ENCODE measurements around the gene SLC12A7.
"Not testable (repeated sequence)": the region's sequence is repeated elsewhere in the genome, so short reads cannot be mapped to it uniquely, and the experiment has no call there.

Gene SLC12A7

GRCh38 chr5:1128977-1129710, 17.3 kb upstream of the SLC12A7 start:
- peaks cover 5 to 30% (median 23%) of the 10 kb centered on the region in 5 donors for H3K4me1 ChIP-seq (ENCODE audit: control insufficient read depth in 5 of 5, insufficient read depth in 5 of 5, low read length in 5 of 5)
- H3K4me3 ChIP-seq (ENCODE audit: low read depth in 1 of 5, low read length in 5 of 5): no peak overlapping the region
- no peaks in the 10 kb centered on the region for H3K36me3 ChIP-seq (ENCODE audit: control insufficient read depth in 5 of 5, insufficient read depth in 5 of 5, low read length in 5 of 5)
- H3K27me3 ChIP-seq (ENCODE audit: control insufficient read depth in 5 of 5, insufficient read depth in 4 of 5, low read length in 5 of 5): peaks cover 2 to 12% (median 8%) of the 10 kb centered on the region in 5 donors
- no peak overlapping the region for H3K9ac ChIP-seq (ENCODE audit: low read length in 5 of 5)
- no peaks in the 10 kb centered on the region for H3K9me3 ChIP-seq (ENCODE audit: control insufficient read depth in 5 of 5, low read length in 5 of 5)
- H3K27ac ChIP-seq (ENCODE audit: low read depth, low read length): no peak overlapping the region

- H3K4me1 ChIP-seq (ENCODE audit: control insufficient read depth in 5 of 5, insufficient read depth in 5 of 5, low read length in 5 of 5): peaks cover 5 to 25% (median 21%) of the 10 kb centered on the region in 5 donors
- H3K36me3 ChIP-seq (ENCODE audit: control insufficient read depth in 5 of 5, insufficient read depth in 5 of 5, low read length in 5 of 5): no peaks in the 10 kb centered on the region
- H3K27ac ChIP-seq (ENCODE audit: low read depth, low read length): no peak overlapping the region
- no peaks in the 10 kb centered on the region for H3K9me3 ChIP-seq (ENCODE audit: control insufficient read depth in 5 of 5, low read length in 5 of 5)
- H3K27me3 ChIP-seq (ENCODE audit: control insufficient read depth in 5 of 5, insufficient read depth in 4 of 5, low read length in 5 of 5): peaks cover 0 to 6% (median 4%) of the 10 kb centered on the region in 5 donors
- H3K4me3 ChIP-seq (ENCODE audit: low read depth in 1 of 5, low read length in 5 of 5): no peak overlapping the region
- no peak overlapping the region for H3K9ac ChIP-seq (ENCODE audit: low read length in 5 of 5)
Measured at GRCh38 chr5:1127959-1128785, 16.3 kb upstream of the SLC12A7 start.

GRCh38 chr5:1125695-1126094, 13.8 kb upstream of the SLC12A7 start:
- H3K4me1 ChIP-seq (ENCODE audit: control insufficient read depth in 5 of 5, insufficient read depth in 5 of 5, low read length in 5 of 5): peaks cover 5 to 24% (median 20%) of the 10 kb centered on the region in 5 donors
- not testable (repeated sequence) for H3K27ac ChIP-seq (ENCODE audit: low read depth, low read length)

GRCh38 chr5:1125030-1125357, 13.1 kb upstream of the SLC12A7 start:
- no peak overlapping the region for H3K9ac ChIP-seq (ENCODE audit: low read length in 5 of 5)
- no peaks in the 10 kb centered on the region for H3K9me3 ChIP-seq (ENCODE audit: control insufficient read depth in 5 of 5, low read length in 5 of 5)
- no peak overlapping the region for H3K27ac ChIP-seq (ENCODE audit: low read depth, low read length)
- H3K36me3 ChIP-seq (ENCODE audit: control insufficient read depth in 5 of 5, insufficient read depth in 5 of 5, low read length in 5 of 5): no peaks in the 10 kb centered on the region
- H3K27me3 ChIP-seq (ENCODE audit: control insufficient read depth in 5 of 5, insufficient read depth in 4 of 5, low read length in 5 of 5): peaks cover 0 to 12% (median 4%) of the 10 kb centered on the region in 5 donors
- H3K4me3 ChIP-seq (ENCODE audit: low read depth in 1 of 5, low read length in 5 of 5): peak overlapping the region in 1 of 5 donors; percentile 22
- H3K4me1 ChIP-seq (ENCODE audit: control insufficient read depth in 5 of 5, insufficient read depth in 5 of 5, low read length in 5 of 5): peaks cover 7 to 24% (median 20%) of the 10 kb centered on the region in 5 donors

More at GRCh38 chr5:1125695-1126094, 13.8 kb upstream of the SLC12A7 start:
- not testable (repeated sequence) for H3K9ac ChIP-seq (ENCODE audit: low read length in 5 of 5); H3K27me3 ChIP-seq (ENCODE audit: control insufficient read depth in 5 of 5, insufficient read depth in 4 of 5, low read length in 5 of 5); H3K4me3 ChIP-seq (ENCODE audit: low read depth in 1 of 5, low read length in 5 of 5); H3K9me3 ChIP-seq (ENCODE audit: control insufficient read depth in 5 of 5, low read length in 5 of 5); H3K36me3 ChIP-seq (ENCODE audit: control insufficient read depth in 5 of 5, insufficient read depth in 5 of 5, low read length in 5 of 5)

DNA sequence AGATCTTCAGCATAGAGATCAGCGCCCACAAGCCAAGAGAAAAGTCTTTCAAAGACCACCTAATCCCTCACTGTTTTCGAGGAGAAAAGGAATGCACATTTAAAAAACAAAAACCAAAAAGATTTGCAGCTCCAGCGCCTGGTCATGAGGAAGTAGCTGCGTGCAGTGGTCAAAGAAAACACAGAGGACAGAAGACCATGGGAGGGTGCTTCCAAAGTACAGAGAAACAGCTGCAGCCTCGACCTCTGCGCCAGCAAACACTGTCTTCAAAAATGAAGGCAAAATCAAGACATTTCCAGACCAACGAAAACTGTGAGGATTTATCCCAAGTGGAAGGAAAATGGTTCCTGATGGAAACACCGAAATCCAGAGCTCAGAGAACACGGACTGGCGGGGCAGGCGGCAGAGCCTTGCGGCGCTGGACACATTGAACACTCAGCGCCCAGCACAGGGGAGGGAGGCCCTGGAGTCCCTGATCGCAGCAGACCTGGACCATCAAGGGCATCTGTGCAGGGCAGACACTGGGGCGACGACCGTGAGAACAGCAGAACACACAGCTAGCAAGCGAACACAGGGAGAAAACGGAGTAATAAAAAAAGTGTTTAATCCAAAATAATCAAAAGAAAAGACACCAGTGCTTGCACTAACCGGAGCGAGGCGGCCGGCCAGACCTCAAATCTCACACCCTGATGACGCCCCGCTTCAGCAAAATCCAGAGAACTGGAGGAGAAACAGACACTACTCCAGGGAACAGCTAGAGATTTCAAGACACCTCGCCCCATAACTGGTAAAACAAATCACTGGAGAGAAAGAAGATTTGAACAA, 12.6 kb upstream of the SLC12A7 start:
- H3K36me3 ChIP-seq (ENCODE audit: control insufficient read depth in 5 of 5, insufficient read depth in 5 of 5, low read length in 5 of 5): no peaks in the 10 kb centered on the region
- H3K4me3 ChIP-seq (ENCODE audit: low read depth in 1 of 5, low read length in 5 of 5): peak overlapping the region in 1 of 5 donors; percentile 22
- H3K27ac ChIP-seq (ENCODE audit: low read depth, low read length): no peak overlapping the region
- H3K9ac ChIP-seq (ENCODE audit: low read length in 5 of 5): no peak overlapping the region
- no peaks in the 10 kb centered on the region for H3K9me3 ChIP-seq (ENCODE audit: control insufficient read depth in 5 of 5, low read length in 5 of 5)
- peaks cover 0 to 15% (median 2%) of the 10 kb centered on the region in 5 donors for H3K27me3 ChIP-seq (ENCODE audit: control insufficient read depth in 5 of 5, insufficient read depth in 4 of 5, low read length in 5 of 5)
- peaks cover 7 to 24% (median 20%) of the 10 kb centered on the region in 5 donors for H3K4me1 ChIP-seq (ENCODE audit: control insufficient read depth in 5 of 5, insufficient read depth in 5 of 5, low read length in 5 of 5)

- Histone ChIP-seq H3K36me3 (ENCODE audit: control insufficient read depth in 5 of 5, insufficient read depth in 5 of 5, low read length in 5 of 5) (no peaks in the 10 kb centered on the region), H3K4me1 (ENCODE audit: control insufficient read depth in 5 of 5, insufficient read depth in 5 of 5, low read length in 5 of 5) (peaks cover 7 to 28% (median 23%) of the 10 kb centered on the region in 5 donors), H3K27me3 (ENCODE audit: control insufficient read depth in 5 of 5, insufficient read depth in 4 of 5, low read length in 5 of 5) (peaks cover 0 to 15% (median 2%) of the 10 kb centered on the region in 5 donors), H3K27ac (ENCODE audit: low read depth, low read length) (no peak overlapping the region), H3K9me3 (ENCODE audit: control insufficient read depth in 5 of 5, low read length in 5 of 5) (no peaks in the 10 kb centered on the region), H3K4me3 (ENCODE audit: low read depth in 1 of 5, low read length in 5 of 5) (no peak overlapping the region), H3K9ac (ENCODE audit: low read length in 5 of 5) (no peak overlapping the region)
Measured at GRCh38 chr5:1123418-1124147, 11.7 kb upstream of the SLC12A7 start.

- no peaks in the 10 kb centered on the region for H3K36me3 ChIP-seq (ENCODE audit: control insufficient read depth in 5 of 5, insufficient read depth in 5 of 5, low read length in 5 of 5)
- no peaks in the 10 kb centered on the region for H3K9me3 ChIP-seq (ENCODE audit: control insufficient read depth in 5 of 5, low read length in 5 of 5)
- H3K4me1 ChIP-seq (ENCODE audit: control insufficient read depth in 5 of 5, insufficient read depth in 5 of 5, low read length in 5 of 5): peaks cover 4 to 22% (median 15%) of the 10 kb centered on the region in 5 donors
Measured at GRCh38 chr5:1122511-1123294, 10.8 kb upstream of the SLC12A7 start.

GRCh38 chr5:1121891-1122290, 10.0 kb upstream of the SLC12A7 start:
- H3K27me3 ChIP-seq (ENCODE audit: control insufficient read depth in 5 of 5, insufficient read depth in 4 of 5, low read length in 5 of 5): peaks cover 0 to 13% (median 3%) of the 10 kb centered on the region in 5 donors
- no peak overlapping the region for H3K4me3 ChIP-seq (ENCODE audit: low read depth in 1 of 5, low read length in 5 of 5)
- no peak overlapping the region for H3K9ac ChIP-seq (ENCODE audit: low read length in 5 of 5)
- no peaks in the 10 kb centered on the region for H3K9me3 ChIP-seq (ENCODE audit: control insufficient read depth in 5 of 5, low read length in 5 of 5)
- H3K4me1 ChIP-seq (ENCODE audit: control insufficient read depth in 5 of 5, insufficient read depth in 5 of 5, low read length in 5 of 5): peaks cover 4 to 22% (median 15%) of the 10 kb centered on the region in 5 donors
- H3K27ac ChIP-seq (ENCODE audit: low read depth, low read length): no peak overlapping the region
- H3K36me3 ChIP-seq (ENCODE audit: control insufficient read depth in 5 of 5, insufficient read depth in 5 of 5, low read length in 5 of 5): no peaks in the 10 kb centered on the region

More at GRCh38 chr5:1122511-1123294, 10.8 kb upstream of the SLC12A7 start:
- peaks cover 0 to 13% (median 3%) of the 10 kb centered on the region in 5 donors for H3K27me3 ChIP-seq (ENCODE audit: control insufficient read depth in 5 of 5, insufficient read depth in 4 of 5, low read length in 5 of 5)
- H3K27ac ChIP-seq (ENCODE audit: low read depth, low read length): no peak overlapping the region
- no peak overlapping the region for H3K4me3 ChIP-seq (ENCODE audit: low read depth in 1 of 5, low read length in 5 of 5)
- no peak overlapping the region for H3K9ac ChIP-seq (ENCODE audit: low read length in 5 of 5)

- no peaks in the 10 kb centered on the region for H3K36me3 ChIP-seq (ENCODE audit: control insufficient read depth in 5 of 5, insufficient read depth in 5 of 5, low read length in 5 of 5)
- H3K4me1 ChIP-seq (ENCODE audit: control insufficient read depth in 5 of 5, insufficient read depth in 5 of 5, low read length in 5 of 5): peaks cover 4 to 22% (median 15%) of the 10 kb centered on the region in 5 donors
- no peak overlapping the region for H3K27ac ChIP-seq (ENCODE audit: low read depth, low read length)
- H3K27me3 ChIP-seq (ENCODE audit: control insufficient read depth in 5 of 5, insufficient read depth in 4 of 5, low read length in 5 of 5): peaks cover 0 to 13% (median 3%) of the 10 kb centered on the region in 5 donors
- H3K4me3 ChIP-seq (ENCODE audit: low read depth in 1 of 5, low read length in 5 of 5): no peak overlapping the region
- H3K9me3 ChIP-seq (ENCODE audit: control insufficient read depth in 5 of 5, low read length in 5 of 5): no peaks in the 10 kb centered on the region
- H3K9ac ChIP-seq (ENCODE audit: low read length in 5 of 5): no peak overlapping the region
Measured at GRCh38 chr5:1121044-1121443, 9.2 kb upstream of the SLC12A7 start.

All from subcutaneous abdominal adipose tissue (tissue), 5 donors.